ENCODE results near the gene GFRA4.

The GFRA4 gene

DNA sequence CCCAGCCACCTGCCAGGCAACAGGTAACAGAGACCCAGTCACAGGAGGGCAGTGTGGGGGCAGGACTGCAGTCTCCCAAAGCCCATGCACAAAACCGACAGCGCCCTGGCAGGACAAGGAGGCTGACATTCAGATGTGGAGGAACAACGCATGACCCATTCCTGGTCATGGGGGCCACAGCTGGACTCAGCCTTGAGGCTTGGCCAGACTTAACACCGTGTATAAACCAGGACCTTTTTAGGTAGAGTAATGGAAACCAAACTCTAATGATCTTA lies 8.1 kb downstream of the GFRA4 start:
- H3K9me3 Mint-ChIP-seq = no peaks in the 10 kb centered on the region
- H3K27ac Mint-ChIP-seq = peak overlapping the region in 2 of 3 experiments; percentile 62 to 80
- peaks cover 10% of the 10 kb centered on the region for H3K36me3 Mint-ChIP-seq (ENCODE audit: low read depth)
- TF ChIP-seq, protein P1, sequence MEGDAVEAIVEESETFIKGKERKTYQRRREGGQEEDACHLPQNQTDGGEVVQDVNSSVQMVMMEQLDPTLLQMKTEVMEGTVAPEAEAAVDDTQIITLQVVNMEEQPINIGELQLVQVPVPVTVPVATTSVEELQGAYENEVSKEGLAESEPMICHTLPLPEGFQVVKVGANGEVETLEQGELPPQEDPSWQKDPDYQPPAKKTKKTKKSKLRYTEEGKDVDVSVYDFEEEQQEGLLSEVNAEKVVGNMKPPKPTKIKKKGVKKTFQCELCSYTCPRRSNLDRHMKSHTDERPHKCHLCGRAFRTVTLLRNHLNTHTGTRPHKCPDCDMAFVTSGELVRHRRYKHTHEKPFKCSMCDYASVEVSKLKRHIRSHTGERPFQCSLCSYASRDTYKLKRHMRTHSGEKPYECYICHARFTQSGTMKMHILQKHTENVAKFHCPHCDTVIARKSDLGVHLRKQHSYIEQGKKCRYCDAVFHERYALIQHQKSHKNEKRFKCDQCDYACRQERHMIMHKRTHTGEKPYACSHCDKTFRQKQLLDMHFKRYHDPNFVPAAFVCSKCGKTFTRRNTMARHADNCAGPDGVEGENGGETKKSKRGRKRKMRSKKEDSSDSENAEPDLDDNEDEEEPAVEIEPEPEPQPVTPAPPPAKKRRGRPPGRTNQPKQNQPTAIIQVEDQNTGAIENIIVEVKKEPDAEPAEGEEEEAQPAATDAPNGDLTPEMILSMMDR (IDR thresholded peaks at IDR 0.05; ENCODE audit: unreplicated experiment in 3 of 3) = no peak
- peaks cover 30% of the 10 kb centered on the region for H3K4me1 Mint-ChIP-seq
- H3K27me3 Mint-ChIP-seq (ENCODE audit: low read depth) = peaks cover 39% of the 10 kb centered on the region
- H3K4me3 Mint-ChIP-seq = no peak overlapping the region

DNA sequence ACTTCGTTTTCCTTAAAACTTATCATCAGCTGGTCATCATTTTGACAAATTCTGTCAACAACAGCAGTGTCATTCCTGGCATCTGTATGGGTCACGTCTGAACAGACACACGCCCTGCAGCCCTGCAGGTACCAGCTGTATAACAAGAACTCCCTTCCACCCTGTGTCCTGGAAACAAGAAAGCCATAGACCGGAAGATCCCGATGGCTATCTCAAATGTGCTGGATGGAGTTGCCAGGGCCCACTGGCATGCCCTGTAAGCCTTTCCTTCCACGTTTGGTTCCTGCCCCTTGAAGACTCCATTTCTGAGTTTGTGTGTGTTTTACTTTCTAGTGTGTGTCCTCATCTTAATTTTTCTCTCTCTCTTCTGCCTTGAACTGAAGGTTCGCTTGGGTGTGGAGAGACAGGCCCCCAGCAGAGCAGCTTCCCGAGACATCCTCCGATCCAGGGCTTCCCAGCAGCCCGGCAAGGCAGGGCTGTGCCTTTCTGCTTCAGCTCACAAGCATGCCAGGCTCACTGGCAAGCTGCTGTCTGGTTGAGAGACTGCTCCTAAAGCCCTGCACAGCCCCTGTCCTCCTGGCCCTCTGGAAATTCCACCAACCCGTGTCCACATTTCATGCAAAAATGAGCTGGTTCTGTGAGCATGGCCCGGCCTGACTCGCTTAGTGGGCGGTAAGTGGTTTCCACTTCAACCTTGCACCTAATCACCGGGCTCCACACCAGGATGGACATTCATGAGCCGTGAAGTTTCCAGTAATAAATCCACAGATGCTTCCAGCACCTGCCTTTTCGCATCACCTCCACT lies 8.7 kb downstream of the GFRA4 start:
- Mint-ChIP-seq H3K9me3 (no peaks in the 10 kb centered on the region), H3K27ac (peak overlapping the region; percentile 62 to 80 (median 73)), H3K4me3 (peak overlapping the region in 1 of 3 experiments; percentile 14), H3K27me3 (ENCODE audit: low read depth) (peaks cover 33% of the 10 kb centered on the region), H3K4me1 (peaks cover 30% of the 10 kb centered on the region), H3K36me3 (ENCODE audit: low read depth) (peaks cover 10% of the 10 kb centered on the region)
- TF ChIP-seq, protein P1 (IDR thresholded peaks at IDR 0.05; ENCODE audit: unreplicated experiment in 3 of 3) = no peak

DNA sequence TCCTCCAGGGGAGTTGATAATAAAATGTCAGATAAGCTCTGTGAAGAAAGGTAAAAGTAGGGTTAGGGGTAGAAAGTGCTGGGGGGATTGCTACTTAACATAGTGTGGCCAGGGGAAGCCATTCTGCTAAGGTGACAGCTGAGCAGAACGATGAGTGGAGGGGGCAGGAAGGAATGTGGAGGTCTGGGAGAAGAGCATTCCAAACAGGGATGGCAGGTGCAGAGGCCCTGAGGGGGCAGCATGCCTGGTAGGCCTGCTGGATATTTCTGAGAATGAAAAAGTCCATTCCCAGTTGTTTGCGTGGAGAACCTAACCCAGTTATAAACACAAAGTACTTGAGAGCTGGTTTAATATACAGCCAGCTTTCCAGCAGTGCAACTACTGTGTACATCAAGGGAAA lies 9.3 kb downstream of the GFRA4 start:
- Mint-ChIP-seq H3K4me1 (peaks cover 29% of the 10 kb centered on the region), H3K9me3 (no peaks in the 10 kb centered on the region), H3K4me3 (peak overlapping the region in 2 of 3 experiments; percentile 1 to 31), H3K27me3 (ENCODE audit: low read depth) (peaks cover 27% of the 10 kb centered on the region), H3K27ac (peak overlapping the region; percentile 62 to 85 (median 80)), H3K36me3 (ENCODE audit: low read depth) (peaks cover 14% of the 10 kb centered on the region)
- TF ChIP-seq, protein P1 (IDR thresholded peaks at IDR 0.05; ENCODE audit: unreplicated experiment in 3 of 3) = no peak

DNA sequence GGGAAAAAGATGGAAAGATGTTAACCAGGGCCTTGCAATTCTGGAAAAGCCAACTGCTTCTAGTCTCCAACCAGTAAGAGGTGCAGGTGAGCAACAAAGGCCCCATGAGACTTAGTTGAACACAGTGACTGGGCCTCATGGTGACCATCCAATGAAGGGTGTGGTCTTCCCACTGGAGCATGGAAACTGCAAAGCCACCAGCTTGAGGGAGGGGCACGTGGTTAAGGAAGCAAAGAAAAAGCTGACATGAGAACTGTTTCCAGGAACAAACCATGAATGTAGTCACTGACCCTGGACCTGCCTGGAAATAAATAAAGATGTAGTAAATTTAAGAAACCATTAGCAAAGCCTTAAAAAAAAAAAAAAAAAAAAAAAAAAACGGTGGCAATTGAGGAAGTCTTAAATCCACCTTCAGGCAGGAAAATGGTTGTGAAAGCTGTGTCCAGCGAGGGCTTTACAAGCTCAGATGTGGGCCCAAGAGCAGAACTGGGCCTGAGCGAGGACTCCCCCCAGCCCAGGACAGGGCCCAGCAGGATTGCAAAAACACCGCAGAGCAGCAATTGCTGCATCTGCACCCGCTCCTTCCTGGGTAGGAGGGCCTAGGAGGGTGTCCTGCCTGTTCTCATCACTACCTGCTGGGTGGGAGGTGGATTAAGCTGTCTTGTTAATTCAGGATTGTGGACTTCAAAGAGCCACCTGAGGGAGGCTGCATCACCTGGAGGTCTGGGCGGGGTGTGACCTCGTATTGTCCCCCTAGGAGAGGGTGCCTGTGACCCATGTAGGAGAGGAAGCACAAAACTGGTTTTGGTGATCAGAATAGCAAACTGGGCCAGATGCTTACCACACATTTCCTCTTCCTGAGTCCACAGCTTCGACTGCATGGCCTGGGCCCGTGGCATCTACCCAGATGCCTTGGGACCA lies 10.3 kb downstream of the GFRA4 start:
- TF ChIP-seq, protein P1 (IDR thresholded peaks at IDR 0.05; ENCODE audit: unreplicated experiment in 3 of 3) = no peak
- peaks cover 20% of the 10 kb centered on the region for H3K27me3 Mint-ChIP-seq (ENCODE audit: low read depth)

DNA sequence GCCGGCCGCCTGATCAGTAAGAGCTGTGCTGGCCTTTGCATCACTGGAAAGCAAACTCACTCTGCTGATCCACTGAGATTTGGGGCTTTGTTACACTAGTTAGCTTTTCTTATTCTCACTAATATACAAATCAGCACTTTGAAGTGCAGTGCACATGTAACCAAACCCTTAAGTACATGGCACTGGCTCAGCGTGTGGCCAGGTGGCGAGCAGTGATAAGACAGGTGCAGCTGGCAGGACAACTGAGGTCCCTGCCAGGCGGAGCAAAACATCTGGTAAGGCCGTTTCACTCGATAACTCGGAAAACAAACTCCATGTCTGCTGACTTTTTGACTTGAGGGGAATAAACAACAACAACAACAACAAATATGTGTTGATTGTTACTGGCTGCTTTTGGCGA lies 11.0 kb downstream of the GFRA4 start:
- H3K9me3 Mint-ChIP-seq = no peaks in the 10 kb centered on the region
- peaks cover 25% of the 10 kb centered on the region for H3K4me1 Mint-ChIP-seq
- H3K27ac Mint-ChIP-seq = peak overlapping the region in 2 of 3 experiments; percentile 24 to 25
- TF ChIP-seq, protein P1 (IDR thresholded peaks at IDR 0.05; ENCODE audit: unreplicated experiment in 3 of 3) = no peak
- peaks cover 25% of the 10 kb centered on the region for H3K36me3 Mint-ChIP-seq (ENCODE audit: low read depth)
- no peak overlapping the region for H3K4me3 Mint-ChIP-seq
- H3K27me3 Mint-ChIP-seq (ENCODE audit: low read depth) = peaks cover 13% of the 10 kb centered on the region

More for the DNA sequence above, 10.3 kb downstream of the GFRA4 start:
- Mint-ChIP-seq H3K36me3 (ENCODE audit: low read depth) (peaks cover 20% of the 10 kb centered on the region), H3K4me3 (no peak overlapping the region), H3K4me1 (peaks cover 25% of the 10 kb centered on the region), H3K9me3 (no peaks in the 10 kb centered on the region), H3K27ac (peak overlapping the region; percentile 62 to 85 (median 80))
